GM12878 (cell line): ENCODE measurements around the gene SMAD9. TPM values are rescaled to one million over a fixed set of nuclear protein-coding genes. Genes with fewer than 3 reads are reported as not detected.
A peak's percentile ranks its signal among the peaks of the same experiment; 100 is the strongest.

Experiments used
- ATAC-seq: fragments of 200-7000 bp; cut with Tn5 transposase; 3 replicates; pipeline ENCODE4 v1.9.1; 2020; ENCODE audit warnings: mild to moderate bottlenecking, moderate library complexity
- BruUV-seq: library from RNA; stranded (reverse); fragments of 400-500 nt; replicated peaks from 2 replicates; lab custom pipeline; 2021; lab: Mats Ljungman, UMichigan
- CTCF ChIA-PET: fragments of 300-600 bp; sonication (Branson Sonifier 250); formaldehyde crosslinking; extraction: SDS; loops from one replicate; lab custom pipeline; 2021; ENCODE audit warnings: inconsistent platforms; lab: Yijun Ruan, JAX
- POLR2A ChIA-PET: fragments of 350-600 bp; formaldehyde crosslinking; extraction: SDS; loops from one replicate; lab custom pipeline; 2021; ENCODE audit warnings: inconsistent platforms; lab: Charles Lee
- RAD21 ChIA-PET: fragments of 300-600 bp; sonication (Branson Sonifier 250); formaldehyde crosslinking; loops from one replicate; lab custom pipeline; 2023; ENCODE audit warnings: antibody characterized with exemption; ENCODE audit not compliant: unreplicated experiment; lab: Charles Lee
- SMC1A ChIA-PET: fragments of 300-600 bp; sonication (Branson Sonifier 250); formaldehyde crosslinking; loops from one replicate; lab custom pipeline; 2023; ENCODE audit not compliant: unreplicated experiment, uncharacterized antibody; lab: Charles Lee
- DNase-seq: peaks from one replicate; pipeline ENCODE4 v3.0.0-alpha.2; 2011; ENCODE audit warnings: low read depth, low spot score
- FAIRE-seq: peaks from 3 replicates; lab custom pipeline; 2011; peaks lifted over from hg19 to GRCh38; lab: Jason Lieb, UNC
- H2AFZ ChIP-seq: 2 replicates; pipeline ENCODE4 v1.6.0; 2011; ENCODE audit warnings: low read depth, low read length, control low read depth; ENCODE audit not compliant: control insufficient read depth
- H3K27ac ChIP-seq: 2 replicates; pipeline ENCODE4 v1.5.1; 2011; ENCODE audit warnings: control low read depth; ENCODE audit not compliant: control insufficient read depth, insufficient read depth
- H3K27me3 ChIP-seq, 2 experiments: replicated peaks in 1 of 2; 2 replicates each; pipeline versions ENCODE4 v1.6.0 to v1.6.1; 2011; ENCODE audit warnings: low read length in 1 of 2; ENCODE audit not compliant: control insufficient read depth in 2 of 2, insufficient read depth in 2 of 2
- H3K36me3 ChIP-seq, 2 experiments: 2 replicates each; pipeline ENCODE4 v1.5.1; 2011; ENCODE audit warnings: low read length in 1 of 2; ENCODE audit not compliant: control insufficient read depth in 2 of 2, insufficient read depth in 2 of 2
- H3K4me1 ChIP-seq: 2 replicates; pipeline ENCODE4 v1.6.1; 2011; ENCODE audit warnings: mild to moderate bottlenecking, low read length, moderate library complexity, mixed read lengths; ENCODE audit not compliant: control insufficient read depth, insufficient read depth
- H3K4me2 ChIP-seq: 2 replicates; pipeline ENCODE4 v1.6.0; 2011; ENCODE audit warnings: control low read depth; ENCODE audit not compliant: control insufficient read depth, insufficient read depth
- H3K4me3 ChIP-seq: fragments of 200-600 bp; sonication (generic); 2 replicates; pipeline ENCODE4 v1.5.1; 2016
- H3K79me2 ChIP-seq: 2 replicates; pipeline ENCODE4 v1.6.0; 2011; ENCODE audit warnings: low read length; ENCODE audit not compliant: control insufficient read depth, insufficient read depth
- H3K9ac ChIP-seq: 2 replicates; pipeline ENCODE4 v1.8.0; 2011; ENCODE audit warnings: low read length, control low read depth, mixed read lengths; ENCODE audit not compliant: control insufficient read depth, insufficient read depth
- H3K9me3 ChIP-seq: replicated peaks from 3 replicates; pipeline ENCODE4 v1.5.1; 2011; ENCODE audit warnings: mild to moderate bottlenecking, low read length; ENCODE audit not compliant: control insufficient read depth, insufficient read depth
- H4K20me1 ChIP-seq: 2 replicates; pipeline ENCODE4 v1.6.0; 2011; ENCODE audit not compliant: control insufficient read depth, insufficient read depth
- ETV6 ChIP-seq, 2 experiments: fragments of 450-650 bp in 1 of 2; IDR thresholded peaks in 1 of 2; conservative IDR thresholded peaks in 1 of 2; 2 replicates each; pipeline ENCODE4 v1.6.1; 2014; ENCODE audit warnings: antibody characterized with exemption in 1 of 2, borderline replicate concordance in 1 of 2, low read depth in 1 of 2, mild to moderate bottlenecking in 1 of 2, moderate library complexity in 1 of 2
- FOXM1 ChIP-seq: IDR thresholded peaks from 2 replicates; pipeline ENCODE4 v1.6.1; 2012; ENCODE audit warnings: low read depth, mild to moderate bottlenecking, inconsistent platforms, low read length, moderate library complexity
- SMAD1 ChIP-seq: fragments of 450-650 bp; IDR thresholded peaks from 2 replicates; pipeline ENCODE4 v1.6.1; 2018; ENCODE audit warnings: mild to moderate bottlenecking, low read depth; ENCODE audit not compliant: partially characterized antibody
- SMARCA5 ChIP-seq: fragments of 450-650 bp; IDR thresholded peaks from 2 replicates; pipeline ENCODE4 v1.6.1; 2017; ENCODE audit warnings: mild to moderate bottlenecking
- ZNF274 ChIP-seq: IDR thresholded peaks from one replicate; pipeline ENCODE4 v1.8.0; 2011; ENCODE audit not compliant: insufficient read length, insufficient read depth
- WGBS: methylation state at CpG from one replicate; pipeline ENCODE4 v1.1.6; 2016; ENCODE audit warnings: low lambda C conversion rate; ENCODE audit not compliant: insufficient replicate concordance, insufficient coverage; ENCODE audit errors: missing lambda C conversion rate; 5-methylcytosine and 5-hydroxymethylcytosine counted together
- in situ Hi-C: fragments of 300-500 bp; cut with MboI; formaldehyde crosslinking; loops from 9 replicates; pipeline ENCODE4 v1.14.3; 2018; ENCODE audit warnings: mixed read lengths
- intact Hi-C: fragments of 100-400 bp; cut with micrococcal nuclease; formaldehyde crosslinking; loops from one replicate; pipeline ENCODE4 v1.14.2; 2022; ENCODE audit not compliant: unreplicated experiment
- polyA plus RNA-seq, 11 experiments: library from polyadenylated mRNA; depleted of rRNA in 4 of 11; unstranded in 6 of 11; stranded (reverse) in 5 of 11; fragments of >200 nt; fragmentation: Nextera tagmentation in 4 of 11; fragmentation: Illumina TruSeq in 1 of 11; extraction: Ambion mirVana in 4 of 11; extraction: Trizol in 1 of 11; gene quantifications; 1 replicate in 1 of 11; 2 replicates in 10 of 11; pipeline versions ENCODE4 v1.2.1 to v1.2.3, GENCODE V29; 2011 to 2016; ENCODE audit warnings: inconsistent platforms in 2 of 11, missing spikeins in 2 of 11, low read depth in 1 of 11
- total RNA-seq, 4 experiments: library from RNA; depleted of rRNA in 3 of 4; stranded (reverse); fragments of >200 nt in 3 of 4; fragmentation: Illumina TruSeq in 1 of 4; extraction: Trizol in 1 of 4; gene quantifications; 2 replicates each; pipeline versions ENCODE4 v1.2.1 to v1.2.3, GENCODE V29; 2013 to 2021
- TF ChIP-seq, protein P1 (sequence below): IDR thresholded peaks from 2 replicates; pipeline ENCODE4 v1.6.1; 2011; ENCODE audit warnings: borderline replicate concordance, low read depth, mild to moderate bottlenecking, moderate library complexity, low read length; ENCODE audit not compliant: insufficient read depth, poor library complexity, severe bottlenecking
- TF ChIP-seq, protein P2 (sequence below): IDR thresholded peaks from 2 replicates; pipeline ENCODE4 v1.6.1; 2011; ENCODE audit warnings: low read depth, low read length, improper control_type of control experiment, borderline replicate concordance

Gene SMAD9
- total and polyA plus RNA-seq, 10 of the 15 experiments (the other 5 are each of a cell fraction or from before 2014, with no cell fraction given) = 0.22 to 0.69 (median 0.42) TPM; not detected in 6

DNA sequence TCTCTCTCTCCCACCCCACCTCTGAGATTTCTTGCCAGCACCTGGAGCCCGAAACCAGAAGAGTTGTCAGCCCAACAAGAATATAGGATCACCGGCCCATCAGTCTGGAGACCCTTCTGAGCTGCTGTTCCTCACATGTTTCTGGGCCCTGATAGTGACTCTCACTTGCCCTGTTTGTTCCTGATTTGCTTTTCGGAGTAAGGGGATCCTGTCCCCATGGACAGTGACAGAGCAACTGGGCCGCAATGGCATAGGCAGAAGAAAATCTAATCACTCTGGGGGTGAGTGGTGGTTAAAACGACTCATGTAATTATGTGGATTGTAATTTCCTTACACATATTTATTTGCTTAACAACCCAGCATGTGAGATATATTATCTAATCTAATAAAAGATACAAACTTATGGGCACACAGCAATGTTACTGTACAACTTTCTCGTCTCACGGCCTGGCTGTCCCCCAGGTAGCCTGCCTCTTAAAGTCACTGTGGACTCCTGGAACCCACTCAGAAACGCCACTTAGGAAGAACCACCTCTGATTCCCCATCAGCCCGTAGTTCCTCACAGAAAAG is 663 bp upstream of the SMAD9 start (continued):
- TF ChIP-seq SMAD1 = no peak

DNA sequence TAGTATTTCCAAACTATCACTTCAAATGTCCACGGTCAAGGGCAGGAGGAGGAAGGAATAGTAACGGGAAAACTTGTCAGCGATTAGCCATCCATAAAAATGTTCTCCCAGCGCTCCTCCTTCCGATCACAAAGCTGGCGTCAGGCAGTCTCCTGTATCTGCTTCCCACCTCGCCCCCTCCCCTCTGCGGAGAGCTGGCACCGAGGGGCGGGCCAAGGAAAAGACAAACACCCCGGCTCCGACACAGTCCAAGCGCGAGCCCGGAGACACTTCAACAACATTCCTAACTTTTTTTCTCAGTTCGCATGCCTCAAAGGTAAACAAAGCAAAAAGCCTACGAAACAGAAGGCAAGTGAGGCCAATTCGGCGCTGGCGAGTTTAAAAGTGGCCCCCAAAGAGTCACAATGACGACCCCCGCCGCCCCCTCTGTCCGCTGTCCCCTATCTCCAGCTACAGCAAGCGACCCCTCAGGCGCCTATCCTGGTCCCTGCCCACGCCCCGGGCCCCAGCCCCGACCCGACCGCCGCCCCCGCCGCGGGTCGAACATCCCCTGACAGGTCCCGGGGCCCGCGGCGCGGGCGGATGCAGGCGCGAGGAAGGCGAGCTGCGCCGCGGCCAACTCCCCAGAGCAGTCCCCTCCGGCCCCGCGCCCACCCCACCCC is 736 bp downstream of the SMAD9 start:
- Histone ChIP-seq H3K27me3 (peaks cover 11 to 19% of the 10 kb centered on the region in 2 experiments), H3K27ac (no peak overlapping the region), H3K79me2 (no peaks in the 10 kb centered on the region), H3K9me3 (no peaks in the 10 kb centered on the region), H3K4me3 (no peak overlapping the region; the same call in 1 of the 2 replicates), H3K4me2 (peak overlapping the region; percentile 71), H3K9ac (no peak overlapping the region), H3K36me3 (no peaks in the 10 kb centered on the region), H3K4me1 (peaks cover 6% of the 10 kb centered on the region), H4K20me1 (no peaks in the 10 kb centered on the region; the same call in 1 of the 2 replicates), H2AFZ (no peak overlapping the region)
- no TSS peak for BruUV-seq
- RAD21 ChIA-PET = no interaction called here
- POLR2A ChIA-PET = no interaction called here
- no peak for DNase-seq
- TF ChIP-seq ETV6 (conservative IDR thresholded peaks at IDR 0.05 in 1 of 2, IDR thresholded peaks at IDR 0.05 in 1 of 2; ENCODE audit: borderline replicate concordance in 1 of 2, low read depth in 1 of 2) = no peak
- no peak for TF ChIP-seq SMARCA5
- TF ChIP-seq ZNF274 = no peak
- TF ChIP-seq, protein P1, sequence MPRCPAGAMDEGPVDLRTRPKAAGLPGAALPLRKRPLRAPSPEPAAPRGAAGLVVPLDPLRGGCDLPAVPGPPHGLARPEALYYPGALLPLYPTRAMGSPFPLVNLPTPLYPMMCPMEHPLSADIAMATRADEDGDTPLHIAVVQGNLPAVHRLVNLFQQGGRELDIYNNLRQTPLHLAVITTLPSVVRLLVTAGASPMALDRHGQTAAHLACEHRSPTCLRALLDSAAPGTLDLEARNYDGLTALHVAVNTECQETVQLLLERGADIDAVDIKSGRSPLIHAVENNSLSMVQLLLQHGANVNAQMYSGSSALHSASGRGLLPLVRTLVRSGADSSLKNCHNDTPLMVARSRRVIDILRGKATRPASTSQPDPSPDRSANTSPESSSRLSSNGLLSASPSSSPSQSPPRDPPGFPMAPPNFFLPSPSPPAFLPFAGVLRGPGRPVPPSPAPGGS = no peak
- no peak for TF ChIP-seq FOXM1
- TF ChIP-seq, protein P2, sequence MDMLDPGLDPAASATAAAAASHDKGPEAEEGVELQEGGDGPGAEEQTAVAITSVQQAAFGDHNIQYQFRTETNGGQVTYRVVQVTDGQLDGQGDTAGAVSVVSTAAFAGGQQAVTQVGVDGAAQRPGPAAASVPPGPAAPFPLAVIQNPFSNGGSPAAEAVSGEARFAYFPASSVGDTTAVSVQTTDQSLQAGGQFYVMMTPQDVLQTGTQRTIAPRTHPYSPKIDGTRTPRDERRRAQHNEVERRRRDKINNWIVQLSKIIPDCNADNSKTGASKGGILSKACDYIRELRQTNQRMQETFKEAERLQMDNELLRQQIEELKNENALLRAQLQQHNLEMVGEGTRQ = no peak
- CTCF ChIA-PET = no interaction called here
- SMC1A ChIA-PET = no interaction called here
- in situ Hi-C loops (no loop called here), intact Hi-C loops (no loop called here)
- 4% methylated on average over 24 of the region's 51 CpGs for WGBS
- no peak for FAIRE-seq
- ATAC-seq = peak; percentile 29; the same call in 2 of the 3 replicates
